ENCODE measurements around the gene ZNF546.
"Not testable (repeated sequence)": the region's sequence is repeated elsewhere in the genome, so short reads cannot be mapped to it uniquely, and the experiment has no call there.

ZNF546 gene

DNA sequence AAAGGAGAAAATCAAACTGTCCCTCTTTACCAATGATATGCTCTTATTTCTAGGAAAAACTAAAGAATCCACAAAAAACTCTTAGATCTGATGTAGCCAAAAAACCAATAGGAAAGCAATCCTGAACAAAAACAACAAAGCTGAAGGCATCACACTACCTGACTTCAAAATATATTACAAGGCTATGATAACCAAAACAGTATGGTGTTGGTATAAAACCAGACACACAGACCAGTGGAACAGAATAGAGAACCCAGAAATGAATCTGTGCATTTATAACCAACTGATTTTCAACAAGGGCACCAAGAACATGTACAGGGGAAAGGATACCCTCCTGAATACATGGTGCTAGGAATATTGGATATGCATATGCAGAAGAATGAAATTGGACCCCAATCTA is 9.7 kb upstream of the ZNF546 start:
- FAIRE-seq = no peak

DNA sequence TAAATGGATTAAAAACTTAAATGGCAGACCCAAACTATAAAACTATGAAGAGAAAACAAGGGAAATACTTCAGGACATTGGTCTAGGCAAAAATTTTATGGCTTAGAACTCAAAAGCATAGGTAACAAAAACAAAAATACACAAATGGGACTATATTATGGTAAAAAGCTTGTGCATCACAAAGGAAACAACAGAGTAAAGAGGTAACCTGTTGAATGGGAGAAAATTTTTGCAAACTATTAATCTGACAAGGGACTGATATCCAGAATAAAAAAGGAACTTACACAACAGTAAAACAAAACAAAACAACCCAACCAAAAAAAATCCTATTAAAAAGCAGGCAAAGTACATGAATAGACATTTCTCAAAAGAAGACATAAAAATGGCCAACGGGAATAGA is 9.3 kb upstream of the ZNF546 start:
- peak; percentile 43 for FAIRE-seq

DNA sequence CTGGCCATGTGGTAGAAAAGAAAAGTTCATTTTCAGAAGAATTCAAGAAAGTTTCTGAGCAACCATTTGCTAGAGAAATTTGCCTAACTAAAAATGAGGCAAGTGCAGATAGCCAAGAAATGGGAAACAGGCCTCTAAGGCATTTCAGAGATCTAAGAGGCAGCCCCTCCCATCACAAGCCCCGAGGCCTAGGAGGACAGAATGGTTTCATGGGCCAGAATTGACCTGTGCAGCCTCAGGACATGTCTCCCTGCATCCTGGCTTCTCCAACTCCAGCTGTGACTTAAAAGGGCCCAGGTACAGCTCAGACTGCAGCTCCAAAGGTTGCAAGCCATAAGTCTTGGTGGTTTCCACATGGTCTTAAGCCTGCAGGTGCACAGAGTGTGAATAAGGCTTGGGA is 3.3 kb upstream of the ZNF546 start:
- FAIRE-seq = no peak

DNA sequence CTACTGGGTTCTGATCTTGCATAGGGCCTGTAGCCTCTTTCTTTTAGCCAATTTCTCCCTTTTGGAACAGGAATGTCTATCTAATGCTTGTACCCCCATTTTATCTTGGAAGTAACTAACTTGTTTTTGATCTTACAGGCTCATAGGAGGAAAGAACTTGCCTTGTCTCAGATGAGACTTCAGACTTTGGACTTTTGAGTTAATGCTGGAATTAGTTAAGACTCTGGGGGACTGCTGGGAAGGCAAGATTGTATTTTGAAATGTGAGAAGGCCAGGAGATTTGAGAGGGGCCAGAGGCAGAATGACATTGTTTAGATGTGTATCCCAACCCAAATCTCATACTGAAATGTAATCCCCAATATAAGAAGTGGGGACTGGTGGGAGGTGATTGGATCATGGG is 2.5 kb upstream of the ZNF546 start:
- no peak for FAIRE-seq

DNA sequence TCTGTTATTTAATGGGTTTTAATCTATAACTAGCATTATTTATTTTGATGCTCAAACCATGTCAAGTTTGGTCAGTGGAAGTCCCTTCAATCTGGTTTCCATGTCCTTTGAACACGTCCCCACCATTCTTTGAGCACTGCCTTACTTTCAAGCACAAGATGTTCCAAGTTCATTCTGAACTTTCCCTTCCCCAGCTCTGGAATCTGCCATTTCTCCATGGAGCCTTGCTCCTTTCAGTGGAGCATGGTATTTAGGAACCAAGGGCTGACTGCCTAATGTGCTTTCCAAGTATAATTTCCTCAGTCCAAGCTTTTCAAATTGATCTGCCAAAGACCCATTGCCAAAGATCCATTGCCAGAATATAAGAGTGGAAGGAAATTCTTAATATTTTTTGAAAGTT is 1.1 kb upstream of the ZNF546 start:
- no peak for FAIRE-seq

DNA sequence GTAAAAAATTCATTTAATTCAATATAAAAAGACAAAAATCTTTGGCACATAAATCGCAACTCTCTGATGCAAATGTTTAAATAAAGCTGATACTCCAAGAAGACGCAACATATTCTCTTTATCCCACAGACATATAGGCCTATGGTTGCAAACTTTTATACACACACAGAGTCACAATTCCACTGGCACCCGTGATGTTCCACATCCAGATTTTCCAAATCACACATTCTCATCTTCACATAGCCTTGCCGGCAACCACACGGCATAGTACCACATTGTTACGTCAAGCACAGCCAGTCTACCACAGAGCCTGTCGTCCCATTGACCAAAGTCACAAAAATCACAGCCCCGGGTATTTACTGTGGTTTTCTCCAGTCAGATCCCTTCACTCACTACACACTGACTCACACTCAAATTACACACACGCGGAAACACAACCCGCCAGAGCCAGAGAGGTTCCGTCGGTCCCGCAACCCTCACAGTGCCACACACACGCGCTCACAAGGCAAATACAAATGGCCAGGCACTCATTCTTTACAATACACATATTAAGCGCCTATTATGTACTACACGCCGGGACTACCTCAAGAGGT is 546 bp upstream of the ZNF546 start:
- FAIRE-seq = no peak

DNA sequence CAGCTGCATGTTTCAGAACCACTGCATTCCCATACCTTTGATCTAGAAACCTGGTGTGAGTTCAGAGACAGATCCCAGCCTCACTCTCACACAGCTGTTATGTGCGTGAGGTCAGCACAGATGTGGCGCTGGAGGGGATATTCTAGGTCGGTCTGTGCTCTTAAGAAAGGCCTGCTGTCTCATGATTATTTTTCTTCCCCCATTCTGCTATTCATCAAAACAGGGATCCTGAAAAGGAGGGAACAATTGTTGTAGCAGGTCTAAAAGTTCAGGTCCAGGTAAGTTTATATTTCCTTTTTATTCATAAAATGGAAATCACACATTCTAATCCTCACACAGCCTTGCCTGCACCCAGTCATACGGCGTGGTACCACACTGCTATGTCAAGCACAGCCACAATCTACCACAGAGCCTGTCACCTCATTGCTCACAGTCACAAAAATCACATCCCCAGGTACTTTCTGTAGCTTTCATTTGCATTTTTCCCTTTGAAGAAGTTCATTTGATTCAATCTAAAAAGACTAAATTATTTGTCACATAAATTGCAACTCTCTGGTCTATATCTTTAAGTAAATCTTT is 867 bp downstream of the ZNF546 start:
- FAIRE-seq = no peak

DNA sequence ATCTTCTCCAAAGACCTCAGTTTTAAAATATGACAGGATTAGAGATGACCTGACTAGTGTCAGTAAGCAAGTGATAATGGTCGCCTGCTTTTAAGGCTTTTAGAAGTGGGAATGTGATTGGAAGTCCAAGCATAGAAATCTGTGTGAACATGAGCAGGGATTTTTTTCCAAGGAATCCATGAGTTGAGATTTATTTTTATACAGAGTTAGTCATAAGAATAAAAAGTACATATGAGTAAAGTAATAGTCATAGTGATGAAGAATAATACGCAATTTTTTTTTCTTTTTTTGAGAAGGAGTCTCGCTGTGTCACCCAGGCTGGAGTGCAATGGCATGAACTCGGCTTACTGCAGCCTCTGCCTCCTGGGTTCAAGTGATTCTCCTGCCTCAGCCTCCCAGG is 1.6 kb downstream of the ZNF546 start:
- no peak for FAIRE-seq

DNA sequence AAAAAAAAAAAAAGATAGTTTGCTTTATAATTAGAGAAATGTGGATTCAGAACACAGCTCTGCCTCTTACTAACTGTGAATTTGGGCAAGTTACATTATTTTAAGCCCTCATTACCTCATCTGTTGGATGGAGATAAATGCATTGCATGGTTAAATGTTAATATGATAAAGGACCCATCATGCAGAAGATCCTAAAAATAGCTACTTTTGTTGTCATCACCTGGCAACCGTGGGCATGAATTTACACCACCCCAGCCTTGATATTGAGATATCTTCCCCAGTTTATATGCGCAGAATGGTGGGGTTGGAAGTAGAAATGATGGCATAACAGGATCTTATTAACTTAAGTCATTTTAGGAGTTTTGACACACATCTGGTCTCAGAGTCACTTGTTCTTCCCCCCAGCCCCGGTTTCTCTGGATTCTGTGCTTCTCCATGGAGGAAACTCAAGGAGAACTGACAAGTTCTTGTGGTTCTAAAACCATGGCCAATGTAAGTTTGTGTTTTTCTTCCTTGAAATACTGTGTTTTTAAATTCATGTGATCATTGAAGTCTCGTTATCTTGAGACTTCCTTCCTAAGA is 8.9 kb downstream of the ZNF546 start:
- no peak for FAIRE-seq

DNA sequence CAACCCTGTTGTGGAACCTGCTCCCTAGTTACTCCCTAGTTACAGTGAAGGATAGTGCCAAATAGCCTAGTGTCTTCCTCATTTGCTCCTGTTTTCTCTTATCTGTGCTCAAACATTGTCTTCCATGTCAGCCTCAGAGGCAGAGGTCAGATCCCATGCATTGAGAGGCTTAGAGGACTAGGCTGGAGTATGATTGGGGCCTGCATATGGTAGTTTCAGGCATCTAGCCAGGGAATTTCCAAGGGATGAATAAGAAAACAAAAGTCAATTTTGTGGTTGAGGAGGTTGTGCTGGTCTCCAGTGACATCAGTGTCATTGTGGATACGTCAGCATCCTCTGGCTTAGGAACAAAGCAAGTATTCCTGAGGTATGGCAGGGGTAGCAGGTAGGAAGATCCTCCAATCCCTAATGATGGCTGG is 9.4 kb downstream of the ZNF546 start:
- no peak for FAIRE-seq

DNA sequence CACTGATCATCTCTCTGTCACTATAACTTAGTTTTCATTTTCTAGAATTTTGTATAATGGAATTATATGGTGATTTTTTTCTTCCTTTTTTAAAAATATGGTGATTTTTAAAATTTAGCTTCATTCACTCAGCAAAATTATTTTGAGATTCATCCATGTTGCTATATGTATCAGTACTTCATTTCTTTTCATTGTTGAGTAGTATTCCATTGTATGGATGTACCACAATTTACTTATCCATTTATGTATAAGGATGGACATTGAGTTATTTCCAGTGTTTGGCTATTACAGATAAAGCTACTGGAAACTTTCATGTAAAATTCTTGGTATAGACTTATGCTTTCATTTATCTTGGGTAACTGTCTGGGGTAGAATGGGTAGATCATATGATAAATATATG is 12.8 kb downstream of the ZNF546 start:
- no peak for FAIRE-seq

DNA sequence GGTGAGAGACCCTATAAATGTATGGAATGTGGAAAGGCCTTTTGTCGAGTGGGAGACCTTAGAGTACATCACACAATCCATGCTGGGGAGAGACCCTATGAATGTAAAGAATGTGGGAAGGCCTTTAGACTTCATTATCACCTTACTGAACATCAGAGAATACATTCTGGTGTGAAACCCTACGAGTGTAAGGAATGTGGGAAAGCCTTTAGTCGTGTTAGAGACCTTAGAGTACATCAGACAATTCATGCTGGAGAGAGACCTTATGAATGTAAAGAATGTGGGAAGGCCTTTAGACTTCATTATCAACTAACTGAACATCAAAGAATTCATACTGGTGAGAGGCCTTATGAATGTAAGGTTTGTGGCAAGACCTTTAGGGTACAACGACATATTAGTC is 17.1 kb downstream of the ZNF546 start:
- FAIRE-seq = no peak

DNA sequence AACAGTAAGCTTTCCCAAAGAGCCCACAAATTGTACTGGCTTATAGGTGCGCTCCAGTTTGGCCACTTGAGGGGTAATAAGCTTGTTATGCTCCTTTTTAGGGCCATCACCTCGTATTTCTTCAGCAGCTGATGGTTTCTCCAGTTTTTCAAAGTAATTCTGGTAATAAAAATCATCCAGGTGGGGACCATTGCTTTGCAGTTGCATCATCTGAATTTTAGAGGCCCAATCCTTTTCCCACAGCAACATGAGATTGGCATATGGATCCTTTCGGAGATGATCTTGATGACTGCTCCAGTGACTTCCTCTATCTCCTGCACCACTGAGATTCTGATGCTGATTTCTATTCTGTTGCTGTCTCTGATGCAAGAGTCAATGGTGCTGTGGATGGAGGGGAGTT is 27.1 kb downstream of the ZNF546 start:
- no peak for FAIRE-seq

DNA sequence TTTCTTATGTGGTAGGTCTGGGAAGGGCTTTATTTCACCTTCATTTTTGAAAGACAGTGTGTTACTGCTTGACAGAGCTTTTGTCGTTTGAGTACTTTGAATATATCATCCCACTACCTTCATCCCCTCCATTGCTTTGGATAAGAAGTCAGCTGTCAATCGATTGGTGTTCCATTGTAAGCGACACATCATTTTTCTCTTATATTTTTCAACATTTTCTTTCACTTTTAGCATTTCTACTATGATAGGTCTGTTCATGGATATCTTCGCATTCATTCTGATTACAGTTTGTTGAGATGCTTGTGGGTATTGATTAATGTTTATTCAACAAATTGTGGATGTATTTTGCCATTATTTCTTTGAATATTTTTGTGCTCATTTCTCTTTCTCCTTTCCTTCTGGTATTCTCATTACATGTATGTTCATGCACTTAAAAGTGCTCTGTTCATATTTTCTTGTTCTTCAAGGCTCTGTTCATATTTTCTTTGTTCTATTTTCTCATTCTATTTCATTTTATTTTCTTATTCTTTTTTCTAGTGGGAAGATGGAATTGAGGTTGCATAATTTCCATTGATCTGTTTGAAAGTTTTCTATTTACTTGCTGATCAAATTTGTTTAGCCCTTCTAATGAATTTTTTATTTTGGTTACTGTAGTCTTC is 29.2 kb downstream of the ZNF546 start:
- FAIRE-seq = no peak

DNA sequence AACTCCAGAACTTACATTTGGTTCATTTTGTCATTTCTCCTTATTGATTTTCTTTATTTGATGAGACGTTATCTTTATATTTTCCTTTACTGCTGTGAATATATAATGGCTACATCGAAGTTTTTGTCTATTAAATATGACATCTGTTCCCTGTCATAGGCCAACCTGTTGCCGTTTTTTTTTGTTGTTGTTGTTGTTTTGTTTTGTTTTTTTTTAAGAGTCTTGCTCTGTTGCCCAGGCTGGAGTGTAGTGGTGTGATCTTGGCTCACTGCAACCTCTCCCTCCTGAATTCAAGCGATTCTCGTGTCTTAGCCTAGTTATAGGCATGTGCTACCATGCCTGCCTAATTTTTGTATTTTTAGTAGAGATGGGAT is 29.7 kb downstream of the ZNF546 start:
- FAIRE-seq = no peak

DNA sequence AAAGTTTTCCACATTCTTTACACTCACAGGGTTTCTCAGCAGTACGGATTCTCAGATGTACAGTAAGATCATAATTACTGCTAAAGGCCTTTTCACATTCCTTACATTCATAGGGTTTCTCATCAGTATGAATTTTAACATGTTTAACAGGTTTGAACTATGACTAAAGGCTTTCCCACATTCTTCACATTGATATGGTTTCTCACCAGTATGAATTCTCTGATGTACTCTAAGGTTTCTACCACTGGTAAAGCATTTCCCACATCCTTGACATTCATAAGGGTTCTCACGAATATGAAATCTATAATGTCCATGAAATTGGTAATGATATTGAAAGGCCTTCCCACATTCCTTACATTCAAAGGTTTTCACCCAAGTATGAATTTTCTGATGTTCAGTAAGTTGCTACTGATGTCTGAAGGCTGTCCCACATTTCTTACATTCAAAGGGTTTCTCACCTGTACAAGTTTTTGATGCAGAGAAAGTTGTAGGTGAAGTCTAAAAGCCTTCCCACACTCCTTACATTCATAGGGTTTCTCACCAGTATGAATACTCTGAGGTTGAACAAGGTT is 37.2 kb downstream of the ZNF546 start:
- no peak for FAIRE-seq

DNA sequence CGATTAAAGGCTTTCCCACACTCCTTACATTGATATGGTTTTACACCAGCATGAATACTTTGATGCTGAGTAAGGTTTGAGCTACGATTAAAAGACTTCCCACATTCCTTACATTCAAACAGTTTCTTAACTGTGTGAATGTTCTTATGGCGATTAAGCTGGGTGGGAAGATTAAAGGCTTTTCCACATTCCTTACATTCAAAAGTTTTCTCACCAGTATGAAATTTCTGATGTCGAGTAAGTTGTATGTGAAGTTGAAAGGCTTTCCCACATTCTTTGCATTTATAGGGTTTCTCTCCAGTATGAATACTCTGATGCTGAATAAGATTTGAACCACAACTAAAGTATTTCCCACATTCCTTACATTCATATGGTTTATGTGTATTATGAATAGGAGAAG is 39.1 kb downstream of the ZNF546 start:
- FAIRE-seq = no peak

DNA sequence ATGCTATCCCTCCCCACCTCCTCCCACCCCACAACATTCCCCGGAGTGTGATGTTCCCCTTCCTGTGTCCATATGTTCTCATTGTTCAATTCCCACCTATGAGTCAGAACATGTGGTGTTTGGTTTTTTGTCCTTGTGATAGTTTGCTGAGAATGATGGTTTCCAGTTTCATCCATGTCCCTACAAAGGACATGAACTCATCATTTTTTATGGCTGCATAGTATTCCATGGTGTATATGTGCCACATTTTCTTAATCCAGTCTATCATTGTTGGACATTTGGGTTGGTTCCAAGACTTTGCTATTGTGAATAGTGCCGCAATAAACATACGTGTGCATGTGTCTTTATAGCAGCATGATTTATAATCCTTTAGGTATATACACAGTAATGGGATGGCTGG is 41.2 kb downstream of the ZNF546 start:
- FAIRE-seq = not testable (repeated sequence)

DNA sequence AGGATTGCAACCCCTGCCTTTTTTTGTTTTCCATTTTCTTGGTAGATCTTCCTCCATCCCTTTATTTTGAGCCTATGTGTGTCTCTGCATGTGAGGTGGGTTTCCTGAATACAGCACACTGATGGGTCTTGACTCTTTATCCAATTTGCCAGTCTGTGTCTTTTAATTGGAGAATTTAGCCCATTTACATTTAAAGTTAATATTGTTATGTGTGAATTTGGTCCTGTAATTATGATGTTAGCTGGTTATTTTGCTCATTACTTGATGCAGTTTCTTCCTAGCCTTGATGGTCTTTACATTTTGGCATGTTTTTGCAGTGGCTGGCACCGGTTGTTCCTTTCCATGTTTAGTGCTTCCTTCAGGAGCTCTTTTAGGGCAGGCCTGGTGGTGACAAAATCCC is 44.9 kb downstream of the ZNF546 start:
- FAIRE-seq = not testable (repeated sequence)

DNA sequence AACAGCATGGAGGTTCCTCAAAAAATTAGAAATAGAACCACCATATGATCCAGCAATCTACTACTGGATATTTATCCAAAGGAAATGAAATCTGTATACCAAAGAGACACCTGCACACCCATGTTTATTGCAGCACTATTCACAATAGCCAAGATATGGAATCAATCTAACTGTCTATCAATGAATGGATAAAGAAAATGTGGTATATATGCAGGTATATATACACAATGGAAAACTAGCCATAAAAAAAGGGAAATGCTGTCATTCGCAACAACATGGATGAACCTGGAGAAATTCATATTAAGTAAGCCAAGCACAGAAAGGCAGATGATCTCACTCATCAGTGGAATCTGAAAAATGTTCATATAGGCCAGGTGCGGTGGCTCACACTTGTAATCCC is 56.6 kb downstream of the ZNF546 start:
- FAIRE-seq = no peak

DNA sequence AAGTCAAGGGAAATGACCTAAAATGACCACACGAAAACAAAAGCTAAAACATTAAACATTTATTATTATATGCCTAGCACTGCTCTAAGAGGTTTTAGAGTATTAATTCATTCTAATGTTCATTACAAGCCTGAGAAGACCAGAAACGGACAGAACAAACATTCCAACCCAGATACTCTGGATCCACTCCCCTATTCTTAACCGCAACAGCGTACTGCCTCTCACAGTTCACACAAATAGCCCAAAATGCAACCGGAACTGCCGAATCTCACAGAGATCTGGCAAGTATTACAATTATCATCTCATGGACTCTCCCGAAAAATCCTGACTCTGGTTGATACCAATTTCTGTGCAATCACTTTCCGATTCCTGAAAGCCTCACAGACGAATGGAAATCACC is 57.8 kb downstream of the ZNF546 start:
- FAIRE-seq = no peak

DNA sequence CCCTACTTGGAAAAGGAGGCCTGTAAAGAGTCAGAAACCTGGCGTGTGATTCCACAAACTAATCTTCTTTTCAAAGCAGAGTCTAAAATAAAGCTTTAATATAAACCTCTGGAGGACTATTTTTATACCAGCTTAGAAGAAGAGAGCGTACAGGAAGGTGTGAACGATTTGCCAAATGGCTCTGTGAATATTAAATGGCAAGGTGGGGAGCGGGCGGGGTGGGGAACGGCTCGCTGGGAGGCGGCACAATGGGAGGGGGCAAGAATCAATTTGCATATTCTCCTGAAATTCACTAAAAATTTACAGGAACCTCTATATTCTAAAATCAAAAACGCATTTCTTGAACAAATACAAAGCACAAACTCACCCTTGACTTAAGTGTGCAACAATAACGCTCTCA is 58.2 kb downstream of the ZNF546 start:
- FAIRE-seq = no peak

DNA sequence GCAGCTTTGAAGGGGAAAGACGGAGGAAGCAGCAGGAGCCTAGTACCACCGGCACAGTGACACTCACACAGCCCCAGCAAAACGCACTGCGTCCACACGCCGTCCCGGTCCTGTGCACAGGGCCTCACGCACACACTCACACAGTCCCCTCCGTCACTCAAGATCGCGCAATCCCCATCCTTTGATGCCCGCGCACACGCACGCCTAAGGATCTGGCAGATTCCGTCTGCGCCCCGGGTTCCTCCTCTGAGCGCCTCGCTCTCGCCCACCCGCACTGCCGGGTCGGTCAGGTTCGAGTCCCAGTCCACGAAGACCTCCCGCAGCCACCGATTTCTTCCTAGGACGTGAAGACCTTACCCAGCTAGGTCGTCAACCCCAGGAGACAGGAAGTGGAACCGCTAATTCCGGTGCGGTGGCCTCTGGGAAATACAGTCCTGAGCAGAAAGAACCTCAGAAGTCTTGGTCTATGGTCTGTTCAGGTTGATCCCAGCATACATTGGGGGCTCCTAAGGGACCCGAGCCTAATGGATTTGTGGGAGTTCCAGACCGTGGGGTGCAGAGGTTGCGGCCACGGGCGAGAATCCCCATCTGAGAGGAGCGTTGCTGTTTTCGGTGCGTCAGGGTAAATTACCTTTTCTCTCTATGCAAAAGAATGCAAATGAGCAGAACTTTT is 59.1 kb downstream of the ZNF546 start, which contains the start of gene ZNF780B:
Gene ZNF780B, minus strand, starts transcription at position 400 of the 673 bp plus-strand sequence. CDS start 5,899 bp downstream, outside the sequence.
- FAIRE-seq = no peak
